Choroid plexus epithelial cell (primary cell): ENCODE results near the gene ICE2.

Experiments
- DNase-seq: peaks from one replicate; pipeline ENCODE4 v3.0.0-alpha.2; 2010; ENCODE audit warnings: low read depth
- H3K4me3 ChIP-seq: 2 replicates; pipeline ENCODE4 v1.5.1; 2011; ENCODE audit warnings: low read depth, mild to moderate bottlenecking, control low read depth, low read length, moderate library complexity
- CTCF ChIP-seq: conservative IDR thresholded peaks from 2 replicates; pipeline ENCODE4 v1.5.1; 2011; ENCODE audit warnings: low read depth, mild to moderate bottlenecking, control low read depth, inconsistent platforms, low read length, moderate library complexity

Gene ICE2

GRCh38 chr15:60469893-60470641 lies 8.9 kb downstream of the ICE2 start:
- peak; percentile 54 for DNase-seq
- no peak for TF ChIP-seq CTCF
- H3K4me3 ChIP-seq = no peak overlapping the region

GRCh38 chr15:60464836-60465630 lies 13.9 kb downstream of the ICE2 start:
- H3K4me3 ChIP-seq = no peak overlapping the region
- TF ChIP-seq CTCF = no peak
- DNase-seq = peak; percentile 19

GRCh38 chr15:60462027-60462426 lies 16.9 kb downstream of the ICE2 start:
- peak; percentile 16 for DNase-seq
- TF ChIP-seq CTCF = no peak
- H3K4me3 ChIP-seq = no peak overlapping the region

GRCh38 chr15:60460931-60461330 lies 18.0 kb downstream of the ICE2 start:
- no peak for TF ChIP-seq CTCF
- DNase-seq = no peak

GRCh38 chr15:60458721-60459120 lies 20.2 kb downstream of the ICE2 start:
- no peak for DNase-seq
- no peak for TF ChIP-seq CTCF
- no peak overlapping the region for H3K4me3 ChIP-seq

More at GRCh38 chr15:60460931-60461330, 18.0 kb downstream of the ICE2 start:
- H3K4me3 ChIP-seq = no peak overlapping the region

GRCh38 chr15:60457985-60458384 lies 21.0 kb downstream of the ICE2 start:
- TF ChIP-seq CTCF = no peak
- DNase-seq = no peak
- no peak overlapping the region for H3K4me3 ChIP-seq

- H3K4me3 ChIP-seq = no peak overlapping the region
- no peak for TF ChIP-seq CTCF
- DNase-seq = no peak
These were observed 24.1 kb downstream of the ICE2 start for GRCh38 chr15:60454824-60455223.
